ENCODE measurements around the gene PPP1R16B.

Gene PPP1R16B

DNA sequence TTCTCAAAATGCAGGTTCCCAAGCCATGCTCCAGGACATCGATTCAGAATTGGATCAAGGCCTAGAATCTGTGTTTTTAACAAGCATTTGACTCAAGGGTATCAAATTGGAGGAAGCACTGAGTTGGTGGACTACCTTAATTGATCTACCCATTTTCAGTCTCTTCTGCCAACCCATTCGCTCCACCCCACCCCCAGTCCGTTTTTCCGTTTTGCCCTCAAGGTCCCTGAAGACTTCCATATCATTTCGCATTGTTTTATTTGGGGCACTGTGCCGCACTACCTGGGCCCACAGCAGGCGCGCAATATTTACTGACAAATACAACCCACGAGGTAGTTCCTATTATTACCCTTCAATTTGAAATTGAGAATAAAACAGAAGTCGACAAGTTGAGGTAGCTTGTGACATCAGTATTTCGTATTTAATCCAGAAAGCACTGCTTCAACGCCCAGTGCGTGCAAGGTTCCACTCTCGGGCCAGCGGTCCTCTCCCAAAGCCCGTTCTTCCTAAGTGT, 156.1 kb downstream of the PPP1R16B start:
- H3K4me3 ChIP-seq (ENCODE audit: low read depth, low read length): peak overlapping the region; percentile 98

DNA sequence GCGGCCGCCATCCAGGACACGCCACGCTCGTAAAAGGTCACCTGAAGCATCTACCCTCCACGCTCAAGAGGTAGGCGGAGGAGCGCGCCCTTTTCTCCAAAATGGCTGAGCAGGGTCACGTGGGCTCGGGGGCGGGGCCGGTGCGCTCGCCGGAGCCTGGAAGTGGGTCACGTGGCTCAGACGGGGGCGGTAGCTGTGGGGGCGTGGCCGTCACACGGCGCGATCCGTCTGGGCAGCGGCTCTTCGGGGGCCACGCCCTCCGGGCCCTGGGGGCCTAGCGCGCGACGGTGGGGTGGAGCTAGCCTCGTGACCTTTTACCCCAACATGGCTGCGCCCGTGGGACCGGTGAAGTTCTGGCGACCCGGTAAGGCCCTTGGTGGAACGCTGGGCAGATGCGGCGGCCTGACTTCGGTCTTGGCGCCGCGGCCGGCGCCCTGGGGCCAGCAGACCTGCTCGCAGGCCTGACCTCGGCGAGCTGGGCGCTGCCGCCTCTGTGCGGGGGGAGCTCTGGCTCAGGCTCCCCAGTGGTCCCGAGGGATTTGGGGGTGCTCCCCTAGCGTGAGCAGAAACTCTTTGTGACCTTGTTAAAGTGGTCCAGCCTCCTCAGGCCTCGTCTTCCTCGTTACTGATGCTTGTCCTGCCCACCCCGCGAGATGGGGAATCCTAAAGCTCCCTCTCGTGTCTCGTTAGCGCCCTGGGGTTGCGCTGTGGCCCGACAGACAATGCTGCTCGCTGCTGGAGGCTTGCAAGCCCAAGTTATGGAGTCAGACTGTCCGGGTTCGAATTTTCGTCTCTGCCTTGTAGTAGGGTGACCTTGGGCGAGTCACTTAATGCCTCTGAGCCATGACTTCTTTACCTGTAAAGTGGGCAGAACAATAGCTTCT, 156.8 kb downstream of the PPP1R16B start, which contains the start of gene DHX35:
TSS of gene DHX35 (plus strand) at position 301 of the 884 bp plus-strand sequence. CDS start at position 325, 24 bp downstream.
- H3K4me3 ChIP-seq (ENCODE audit: low read depth, low read length): peak within 1 kb of the TSS; percentile 98

DNA sequence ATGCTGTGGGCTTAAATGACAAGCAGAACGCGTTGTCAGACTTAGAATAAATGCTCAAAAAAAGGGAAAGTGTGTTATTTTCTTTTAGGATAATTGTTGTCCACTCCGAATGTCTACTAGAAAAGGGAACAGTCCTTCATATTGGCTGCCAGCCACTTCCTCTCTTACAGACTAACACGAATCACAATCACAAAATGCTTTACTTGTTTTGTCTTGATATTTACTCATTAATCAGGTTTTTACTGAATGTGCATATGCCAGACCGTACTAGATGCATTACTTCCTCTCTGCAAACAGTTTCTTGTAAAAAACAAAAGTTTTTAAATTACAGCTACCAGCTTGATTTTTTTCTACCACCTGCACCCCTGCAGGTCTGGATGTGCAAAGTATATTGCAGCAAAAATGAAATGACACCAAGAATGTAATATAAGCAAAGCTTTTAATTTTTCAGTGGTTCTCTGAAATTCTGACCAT, 157.5 kb downstream of the PPP1R16B start:
- peak overlapping the region; percentile 98 for H3K4me3 ChIP-seq (ENCODE audit: low read depth, low read length)

DNA sequence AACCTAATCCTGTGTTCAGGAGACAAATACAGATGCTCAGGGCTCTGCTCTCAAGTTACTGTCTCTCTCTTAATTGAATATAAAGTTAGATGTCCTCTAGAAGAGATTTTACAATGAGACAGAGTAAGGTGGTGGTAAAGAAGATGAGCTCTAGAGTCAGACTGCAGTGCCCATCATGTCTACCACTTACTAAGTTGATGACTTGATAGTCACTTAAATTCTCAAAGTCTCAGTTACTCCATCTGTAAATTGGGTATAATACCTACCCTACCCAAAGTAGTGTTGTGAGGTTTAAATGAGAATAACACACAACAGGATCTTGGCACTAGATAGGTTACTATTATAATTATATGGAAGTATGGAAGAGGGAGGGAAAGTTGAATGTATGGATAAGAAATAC, 158.2 kb downstream of the PPP1R16B start:
- no peak overlapping the region for H3K4me3 ChIP-seq (ENCODE audit: low read depth, low read length)

DNA sequence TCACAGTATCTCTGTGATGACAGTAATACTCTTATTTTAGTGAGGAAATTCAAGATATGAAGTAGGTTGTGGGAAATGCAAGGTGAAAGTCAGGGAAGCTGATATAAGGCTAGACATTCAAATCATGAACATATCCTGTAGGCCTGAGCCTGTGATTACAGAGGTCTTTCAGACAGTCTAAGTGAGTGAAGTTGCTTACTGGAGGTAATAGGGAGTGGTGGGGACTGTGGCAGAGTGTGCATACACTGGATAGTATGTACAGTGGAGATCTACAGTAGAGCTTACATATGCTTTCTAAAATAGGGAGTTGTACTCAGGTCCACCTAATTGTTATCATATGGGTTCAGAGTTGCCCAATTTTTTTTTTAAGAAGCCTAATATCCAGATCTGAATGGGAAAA, 159.8 kb downstream of the PPP1R16B start:
- no peak overlapping the region for H3K4me3 ChIP-seq (ENCODE audit: low read depth, low read length)

DNA sequence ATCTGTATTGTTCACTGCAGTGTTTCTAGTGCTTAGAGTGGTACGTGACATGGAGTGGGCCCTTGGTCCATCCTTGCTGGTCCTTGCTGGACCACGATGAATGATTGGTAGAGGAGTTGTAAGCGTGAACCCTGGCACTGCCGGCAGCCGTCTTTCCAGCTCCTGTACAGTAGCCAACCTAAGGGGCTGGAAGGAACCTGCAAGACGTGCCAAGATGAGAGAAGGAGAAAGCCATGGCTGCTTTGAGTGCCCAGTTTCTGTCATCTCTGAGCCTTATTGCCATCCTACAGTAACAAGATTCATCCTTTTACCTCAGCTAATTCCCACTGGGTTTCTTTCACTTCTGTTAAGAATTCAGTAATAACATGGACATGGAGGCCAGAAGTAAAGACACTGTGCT, 162.6 kb downstream of the PPP1R16B start:
- H3K4me3 ChIP-seq (ENCODE audit: low read depth, low read length): no peak overlapping the region

DNA sequence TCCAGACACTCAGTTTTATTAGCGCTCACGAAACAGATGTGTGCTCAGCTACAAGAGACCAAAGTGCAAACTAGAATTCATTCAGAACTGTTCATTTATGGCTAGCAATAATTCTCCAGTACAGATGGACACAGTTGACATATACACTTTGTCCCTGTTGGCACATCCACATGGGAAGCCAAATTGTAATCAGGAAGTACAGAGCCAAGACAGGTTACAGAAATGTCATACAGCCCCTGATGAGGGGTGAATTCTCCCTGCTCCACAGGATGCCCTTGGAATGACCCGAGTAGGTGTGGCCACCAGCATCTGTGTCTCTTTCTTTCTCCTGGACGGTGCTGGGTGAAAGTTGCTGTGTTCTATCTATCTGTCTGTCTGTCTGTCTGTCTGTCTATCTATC, 164.2 kb downstream of the PPP1R16B start:
- H3K4me3 ChIP-seq (ENCODE audit: low read depth, low read length): no peak overlapping the region

DNA sequence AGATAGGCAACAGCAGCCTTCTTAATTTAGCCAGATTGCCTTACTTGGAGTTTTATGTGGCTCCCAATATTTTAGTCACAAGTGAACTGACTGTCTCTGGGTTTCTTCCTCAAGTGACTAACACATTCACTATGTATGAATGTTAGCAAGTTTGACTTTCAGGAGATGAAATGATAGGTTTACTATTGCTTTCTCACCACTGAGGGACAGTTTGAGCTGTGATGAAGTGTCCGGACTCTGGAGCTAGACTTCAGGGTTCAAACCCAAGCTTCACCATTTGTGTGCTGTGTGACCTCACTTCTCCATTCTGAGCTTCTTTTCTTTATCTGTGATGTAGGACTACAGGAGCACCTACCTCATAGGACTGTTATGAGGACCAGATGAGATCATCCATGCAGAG, 164.8 kb downstream of the PPP1R16B start:
- no peak overlapping the region for H3K4me3 ChIP-seq (ENCODE audit: low read depth, low read length)
